IMR-90 (cell line): Measurements from ENCODE around the gene EHBP1L1. TPM values are rescaled to one million over a fixed set of nuclear protein-coding genes. Genes with fewer than 3 reads are reported as not detected.
A peak's percentile ranks its signal among the peaks of the same experiment; 100 is the strongest.

ENCODE experiments used
- ATAC-seq: fragments of 200-7000 bp; cut with Tn5 transposase; 2 replicates; pipeline ENCODE4 v1.9.1; 2020; ENCODE audit warnings: low read depth, mild to moderate bottlenecking, moderate library complexity
- BruUV-seq: library from RNA; stranded (reverse); fragments of 400-500 nt; replicated peaks from 2 replicates; lab custom pipeline; 2021; lab: Mats Ljungman, UMichigan
- CTCF ChIA-PET: fragments of 300-600 bp; formaldehyde crosslinking; extraction: SDS; loops from one replicate; lab custom pipeline; 2021; ENCODE audit warnings: antibody characterized with exemption; lab: Yijun Ruan, JAX
- POLR2A ChIA-PET: fragments of 300-600 bp; sonication (Branson Sonifier 250); formaldehyde crosslinking; loops from one replicate; lab custom pipeline; 2022; ENCODE audit warnings: antibody characterized with exemption; ENCODE audit not compliant: unreplicated experiment; lab: Charles Lee
- DNase-seq: peaks from one replicate; pipeline ENCODE4 v3.0.0; 2013
- H2AFZ ChIP-seq: replicated peaks from 2 replicates; pipeline ENCODE3; 2013; ENCODE audit warnings: low read length, mild to moderate bottlenecking; ENCODE audit not compliant: poor library complexity
- H2AK5ac ChIP-seq: 2 replicates; pipeline ENCODE4 v1.6.1; 2013; ENCODE audit warnings: low read depth, low read length, inconsistent platforms
- H2AK9ac ChIP-seq: replicated peaks from 2 replicates; pipeline ENCODE3; 2013; ENCODE audit warnings: mild to moderate bottlenecking, low read depth, low read length, moderate library complexity; ENCODE audit not compliant: poor library complexity
- H2BK120ac ChIP-seq: 2 replicates; pipeline ENCODE4 v1.6.1; 2013; ENCODE audit warnings: low read depth, low read length, inconsistent platforms
- H2BK15ac ChIP-seq: 3 replicates; pipeline ENCODE4 v1.6.1; 2013; ENCODE audit warnings: low read depth, low read length, inconsistent platforms
- H2BK20ac ChIP-seq: 2 replicates; pipeline ENCODE4 v1.6.1; 2013; ENCODE audit warnings: low read depth, mild to moderate bottlenecking, inconsistent platforms, low read length, moderate library complexity
- H2BK5ac ChIP-seq: 2 replicates; pipeline ENCODE4 v1.6.1; 2013; ENCODE audit warnings: mild to moderate bottlenecking, low read depth, low read length, inconsistent platforms; ENCODE audit not compliant: poor library complexity, severe bottlenecking
- H3K14ac ChIP-seq: replicated peaks from 2 replicates; pipeline ENCODE4 v1.6.1; 2013; ENCODE audit warnings: low read depth, low read length, inconsistent platforms
- H3K18ac ChIP-seq: 2 replicates; pipeline ENCODE4 v1.6.1; 2013; ENCODE audit warnings: low read depth, low read length, control low read depth
- H3K23ac ChIP-seq: 2 replicates; pipeline ENCODE4 v1.6.1; 2013; ENCODE audit warnings: low read depth, low read length, inconsistent platforms
- H3K27ac ChIP-seq: 2 replicates; pipeline ENCODE4 v1.5.1; 2013; ENCODE audit warnings: mild to moderate bottlenecking, control low read depth, low read length; ENCODE audit not compliant: insufficient read depth
- H3K27me3 ChIP-seq: 2 replicates; pipeline ENCODE4 v1.6.1; 2013; ENCODE audit warnings: low read length; ENCODE audit not compliant: control insufficient read depth, insufficient read depth
- H3K36me3 ChIP-seq: 2 replicates; pipeline ENCODE4 v1.6.1; 2013; ENCODE audit warnings: low read length, mixed read lengths; ENCODE audit not compliant: control insufficient read depth, insufficient read depth
- H3K4ac ChIP-seq: 2 replicates; pipeline ENCODE4 v1.6.1; 2013; ENCODE audit warnings: low read depth, low read length, inconsistent platforms
- H3K4me1 ChIP-seq: 2 replicates; pipeline ENCODE4 v1.6.1; 2013; ENCODE audit warnings: low read length, mixed read lengths; ENCODE audit not compliant: control insufficient read depth, insufficient read depth
- H3K4me2 ChIP-seq: 2 replicates; pipeline ENCODE4 v1.6.1; 2013; ENCODE audit warnings: low read depth, mild to moderate bottlenecking, control low read depth, low read length, moderate library complexity
- H3K4me3 ChIP-seq: 2 replicates; pipeline ENCODE4 v1.5.1; 2013; ENCODE audit warnings: low read depth, mild to moderate bottlenecking, control low read depth, low read length, moderate library complexity; ENCODE audit not compliant: insufficient read depth
- H3K56ac ChIP-seq: 2 replicates; pipeline ENCODE4 v1.6.1; 2013; ENCODE audit warnings: low read length, inconsistent platforms; ENCODE audit not compliant: insufficient read depth; ENCODE audit errors: extremely low read depth
- H3K79me1 ChIP-seq, 2 experiments: 2 replicates each; pipeline ENCODE4 v1.6.1; 2013; ENCODE audit warnings: low read length in 2 of 2, inconsistent platforms in 1 of 2, low read depth in 1 of 2
- H3K9ac ChIP-seq: 2 replicates; pipeline ENCODE4 v1.6.1; 2013; ENCODE audit warnings: low read depth, low read length, control low read depth
- H3K9me1 ChIP-seq: 2 replicates; pipeline ENCODE4 v1.6.1; 2013; ENCODE audit warnings: low read length, inconsistent platforms; ENCODE audit not compliant: insufficient read depth
- H3K9me3 ChIP-seq: 2 replicates; pipeline ENCODE4 v1.6.1; 2013; ENCODE audit warnings: low read length; ENCODE audit not compliant: control insufficient read depth, insufficient read depth
- H4K20me1 ChIP-seq: 2 replicates; pipeline ENCODE4 v1.6.1; 2013; ENCODE audit warnings: low read length, inconsistent platforms; ENCODE audit not compliant: insufficient read depth
- H4K5ac ChIP-seq: 2 replicates; pipeline ENCODE4 v1.6.1; 2013; ENCODE audit warnings: mild to moderate bottlenecking, low read depth, low read length, control low read depth
- H4K8ac ChIP-seq, 2 experiments: 2 replicates each; pipeline ENCODE4 v1.6.1; 2013; ENCODE audit warnings: low read depth in 2 of 2, low read length in 2 of 2, control low read depth in 1 of 2, inconsistent platforms in 1 of 2
- H4K91ac ChIP-seq: 2 replicates; pipeline ENCODE4 v1.6.1; 2013; ENCODE audit warnings: low read depth, low read length, inconsistent platforms; ENCODE audit not compliant: insufficient read depth
- MAFK ChIP-seq: IDR thresholded peaks from 2 replicates; pipeline ENCODE4 v1.6.1; 2012; ENCODE audit warnings: low read depth, low read length, improper control_type of control experiment
- RAD21 ChIP-seq: IDR thresholded peaks from 2 replicates; pipeline ENCODE4 v1.6.1; 2012; ENCODE audit warnings: low read length, improper control_type of control experiment
- SMC3 ChIP-seq: fragments of 150-350 bp; IDR thresholded peaks from 2 replicates; pipeline ENCODE4 v1.6.1; 2016; ENCODE audit warnings: low read depth, mild to moderate bottlenecking, antibody characterized with exemption, low read length, moderate library complexity
- WGBS, 2 experiments: methylation state at CpG; one replicate each; pipeline versions ENCODE4 v1.1.5 to v1.1.7; 2013; ENCODE audit warnings: missing lambda C conversion rate in 2 of 2; ENCODE audit not compliant: insufficient read length in 1 of 2; ENCODE audit errors: extremely low coverage in 2 of 2; 5-methylcytosine and 5-hydroxymethylcytosine counted together
- dilution Hi-C: fragments of 300-500 bp; cut with HindIII; formaldehyde crosslinking; loops from one replicate; pipeline ENCODE4 v1.14.3; 2018; ENCODE audit warnings: low sequenced_read_pairs; ENCODE audit not compliant: unreplicated experiment
- in situ Hi-C: fragments of 300-500 bp; cut with MboI; formaldehyde crosslinking; loops from 3 replicates; pipeline ENCODE4 v1.14.3; 2019; ENCODE audit warnings: low sequenced_read_pairs, inconsistent platforms, mixed read lengths
- intact Hi-C: fragments of 100-400 bp; cut with micrococcal nuclease; formaldehyde crosslinking; loops from 2 replicates; pipeline ENCODE4 v1.10.0; 2022
- polyA plus RNA-seq, 3 experiments: library from polyadenylated mRNA; depleted of rRNA; stranded (reverse); fragments of >200 nt; gene quantifications; 2 replicates each; pipeline ENCODE4 v1.2.3, GENCODE V29; 2012; ENCODE audit warnings: low replicate concordance in 1 of 3
- total RNA-seq: library from RNA; depleted of rRNA; stranded (reverse); fragments of >200 nt; gene quantifications from 2 replicates; pipeline ENCODE4 v1.2.3, GENCODE V29; 2012
- TF ChIP-seq, protein P1 (sequence below): fragments of 150-350 bp; IDR thresholded peaks from 2 replicates; pipeline ENCODE4 v1.6.1; 2016; ENCODE audit warnings: low read depth, mild to moderate bottlenecking, low read length, moderate library complexity, borderline replicate concordance
- TF ChIP-seq, protein P2 (sequence below): conservative IDR thresholded peaks from 2 replicates; pipeline ENCODE4 v1.5.1; 2012; ENCODE audit warnings: mild to moderate bottlenecking, low read depth, low read length, improper control_type of control experiment

EHBP1L1 gene
- total and polyA plus RNA-seq, 2 of the 4 experiments (the other 2 are of a cell fraction): 10.0 to 27.4 TPM

DNA sequence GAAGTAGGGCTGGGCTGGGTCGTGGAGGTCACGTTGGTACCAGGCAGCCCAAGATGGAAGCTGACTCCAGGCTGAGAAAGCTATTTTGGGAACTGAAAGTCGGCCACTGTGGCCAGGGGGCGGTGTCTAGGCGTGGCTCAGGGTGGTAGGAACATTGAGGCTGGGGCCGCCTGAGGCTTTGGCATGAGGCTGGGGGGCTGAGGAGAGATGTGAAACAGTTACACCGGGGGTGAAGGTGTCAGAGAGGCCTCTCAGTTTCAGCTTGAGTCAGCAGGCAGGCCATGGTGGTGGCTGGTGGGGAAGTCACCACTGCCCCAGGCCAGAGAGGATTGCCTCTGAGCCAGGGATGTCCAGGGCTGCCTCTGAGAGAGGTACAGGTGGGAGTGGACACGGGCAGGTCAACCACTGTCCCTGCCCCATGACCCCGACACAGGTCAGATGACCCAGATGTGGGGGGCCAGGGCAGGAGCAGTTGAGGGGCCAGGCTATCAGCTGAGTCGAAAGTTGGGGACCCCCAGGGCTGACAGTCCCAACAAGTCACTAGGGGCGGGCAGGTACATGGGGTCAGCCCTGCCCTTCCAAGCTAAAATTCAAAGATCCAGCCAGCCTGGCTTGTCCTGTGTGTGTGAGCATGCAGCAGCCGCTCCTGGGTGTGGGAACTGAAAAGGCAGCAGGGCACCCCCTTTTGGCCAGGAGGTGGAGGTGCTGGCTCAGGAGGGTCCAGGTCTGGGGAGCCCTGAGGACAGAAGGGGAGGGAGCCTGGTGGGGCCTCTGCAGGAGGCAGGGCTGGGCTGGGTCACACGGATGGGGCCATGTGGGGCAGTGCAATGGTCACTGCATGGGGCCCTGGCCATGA lies 12.6 kb downstream of the EHBP1L1 start:
- Histone ChIP-seq H4K91ac (no peak overlapping the region), H3K4ac (no peak overlapping the region), H3K9me3 (no peaks in the 10 kb centered on the region), H3K79me1 (peaks cover 0 to 24% of the 10 kb centered on the region in 2 experiments; a peak in 1 of 4 replicates), H3K9me1 (no peaks in the 10 kb centered on the region), H3K4me3 (no peak overlapping the region), H3K4me1 (peaks cover 4% of the 10 kb centered on the region), H3K27me3 (no peaks in the 10 kb centered on the region), H2AFZ (peak overlapping the region; percentile 33), H3K4me2 (no peak overlapping the region), H3K14ac (no peak overlapping the region), H4K20me1 (peaks cover 5% of the 10 kb centered on the region), H2BK15ac (no peak overlapping the region), H2AK9ac (peak overlapping the region; percentile 91), H3K36me3 (peaks cover 41% of the 10 kb centered on the region), H4K5ac (no peak overlapping the region), H4K8ac (no peak overlapping the region), H2AK5ac (peak overlapping the region; percentile 70), H3K27ac (no peak overlapping the region), H2BK20ac (no peak overlapping the region), H3K56ac (no peak overlapping the region), H2BK5ac (no peak overlapping the region), H3K18ac (no peak overlapping the region), H3K9ac (no peak overlapping the region), H3K23ac (no peak overlapping the region), H2BK120ac (no peak overlapping the region)
- CTCF ChIA-PET: no interaction called here
- ATAC-seq (no peak), DNase-seq (peak; percentile 32)
- TF ChIP-seq MAFK (no peak), SMC3 (peak; percentile 34; the same call in 1 of the 2 replicates), RAD21 (peak; percentile 53)
- TF ChIP-seq, protein P1, sequence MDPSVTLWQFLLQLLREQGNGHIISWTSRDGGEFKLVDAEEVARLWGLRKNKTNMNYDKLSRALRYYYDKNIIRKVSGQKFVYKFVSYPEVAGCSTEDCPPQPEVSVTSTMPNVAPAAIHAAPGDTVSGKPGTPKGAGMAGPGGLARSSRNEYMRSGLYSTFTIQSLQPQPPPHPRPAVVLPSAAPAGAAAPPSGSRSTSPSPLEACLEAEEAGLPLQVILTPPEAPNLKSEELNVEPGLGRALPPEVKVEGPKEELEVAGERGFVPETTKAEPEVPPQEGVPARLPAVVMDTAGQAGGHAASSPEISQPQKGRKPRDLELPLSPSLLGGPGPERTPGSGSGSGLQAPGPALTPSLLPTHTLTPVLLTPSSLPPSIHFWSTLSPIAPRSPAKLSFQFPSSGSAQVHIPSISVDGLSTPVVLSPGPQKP: no peak
- TF ChIP-seq, protein P2, sequence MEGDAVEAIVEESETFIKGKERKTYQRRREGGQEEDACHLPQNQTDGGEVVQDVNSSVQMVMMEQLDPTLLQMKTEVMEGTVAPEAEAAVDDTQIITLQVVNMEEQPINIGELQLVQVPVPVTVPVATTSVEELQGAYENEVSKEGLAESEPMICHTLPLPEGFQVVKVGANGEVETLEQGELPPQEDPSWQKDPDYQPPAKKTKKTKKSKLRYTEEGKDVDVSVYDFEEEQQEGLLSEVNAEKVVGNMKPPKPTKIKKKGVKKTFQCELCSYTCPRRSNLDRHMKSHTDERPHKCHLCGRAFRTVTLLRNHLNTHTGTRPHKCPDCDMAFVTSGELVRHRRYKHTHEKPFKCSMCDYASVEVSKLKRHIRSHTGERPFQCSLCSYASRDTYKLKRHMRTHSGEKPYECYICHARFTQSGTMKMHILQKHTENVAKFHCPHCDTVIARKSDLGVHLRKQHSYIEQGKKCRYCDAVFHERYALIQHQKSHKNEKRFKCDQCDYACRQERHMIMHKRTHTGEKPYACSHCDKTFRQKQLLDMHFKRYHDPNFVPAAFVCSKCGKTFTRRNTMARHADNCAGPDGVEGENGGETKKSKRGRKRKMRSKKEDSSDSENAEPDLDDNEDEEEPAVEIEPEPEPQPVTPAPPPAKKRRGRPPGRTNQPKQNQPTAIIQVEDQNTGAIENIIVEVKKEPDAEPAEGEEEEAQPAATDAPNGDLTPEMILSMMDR: peak; percentile 46
- in situ Hi-C loops: no loop called here
- POLR2A ChIA-PET: no interaction called here
- no TSS peak for BruUV-seq
- intact Hi-C loops: no loop called here
- dilution Hi-C loops: no loop called here
- WGBS, 2 experiments: 85% methylated on average over 5 of the region's 13 CpGs; no CpG with 5 or more reads in 1 of the 2 experiments
